Hematopoietic multipotent progenitor cell treated with erythropoietin and hydrocortisone succinate and interleukin-3 and kit ligand, for 6 days (in vitro differentiated cells): ENCODE measurements around the gene CACNB2.

ENCODE experiments used
- DNase-seq: peaks from one replicate; pipeline ENCODE4 v3.0.0-alpha.2; 2015

The CACNB2 gene

DNA sequence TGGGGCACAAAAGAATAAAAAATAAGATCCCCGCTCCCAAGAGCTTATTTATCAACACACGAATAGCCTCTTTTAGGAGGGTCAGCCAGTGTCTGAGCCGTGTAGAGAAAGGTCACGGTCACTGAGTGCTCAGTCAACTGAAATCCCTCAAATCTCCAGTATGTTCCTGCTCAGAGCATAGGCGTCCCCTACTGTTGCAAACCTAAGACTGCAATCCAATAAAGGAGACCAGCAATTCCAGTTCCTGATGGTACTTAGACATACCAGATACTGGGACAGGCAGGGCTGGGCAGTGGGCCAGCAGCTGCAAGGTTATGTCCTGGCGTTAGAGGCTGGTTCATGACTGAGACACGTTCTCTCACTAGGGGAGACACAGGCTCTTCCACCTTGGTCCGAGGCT, 93.6 kb downstream of the CACNB2 start:
- no peak for DNase-seq

DNA sequence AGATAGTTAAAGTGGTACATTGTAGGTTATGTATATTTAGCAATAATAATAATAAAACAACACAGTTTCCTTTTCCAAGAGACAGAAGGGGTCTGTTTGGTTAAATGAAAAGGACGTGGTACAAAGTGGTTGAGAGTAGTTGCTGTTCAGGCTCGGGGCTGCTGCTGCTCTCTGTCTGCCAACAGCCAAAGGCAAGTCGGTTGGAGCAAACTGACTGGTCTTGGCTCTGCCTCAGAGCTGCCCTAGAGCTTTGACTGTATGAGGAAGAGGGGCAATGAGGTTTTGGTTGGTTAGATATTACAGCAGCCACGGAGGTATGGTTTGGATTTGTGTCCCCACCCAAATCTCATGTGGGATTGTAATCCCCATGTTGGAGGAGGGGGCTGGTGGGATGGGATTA, 95.3 kb downstream of the CACNB2 start:
- DNase-seq, result no peak

DNA sequence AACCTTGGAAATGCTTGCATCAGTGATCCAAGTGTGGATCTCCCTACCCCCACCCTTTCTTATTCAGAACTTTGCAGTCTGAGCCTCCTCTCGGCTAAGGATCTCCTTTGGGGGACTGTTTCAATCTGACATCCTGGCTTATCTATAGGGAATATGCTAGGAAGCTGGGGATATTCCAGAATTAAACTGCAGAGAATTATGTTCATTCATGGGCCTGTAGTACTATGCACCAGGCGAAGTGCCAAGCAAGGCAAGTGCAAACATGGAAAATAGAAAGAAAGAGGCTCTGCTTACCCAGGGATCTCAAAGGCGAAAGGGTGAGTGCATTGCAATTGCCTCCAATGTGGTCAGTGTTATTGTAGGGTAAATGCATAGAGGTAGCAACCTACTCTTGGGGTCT, 96.5 kb downstream of the CACNB2 start:
- DNase-seq, result no peak

DNA sequence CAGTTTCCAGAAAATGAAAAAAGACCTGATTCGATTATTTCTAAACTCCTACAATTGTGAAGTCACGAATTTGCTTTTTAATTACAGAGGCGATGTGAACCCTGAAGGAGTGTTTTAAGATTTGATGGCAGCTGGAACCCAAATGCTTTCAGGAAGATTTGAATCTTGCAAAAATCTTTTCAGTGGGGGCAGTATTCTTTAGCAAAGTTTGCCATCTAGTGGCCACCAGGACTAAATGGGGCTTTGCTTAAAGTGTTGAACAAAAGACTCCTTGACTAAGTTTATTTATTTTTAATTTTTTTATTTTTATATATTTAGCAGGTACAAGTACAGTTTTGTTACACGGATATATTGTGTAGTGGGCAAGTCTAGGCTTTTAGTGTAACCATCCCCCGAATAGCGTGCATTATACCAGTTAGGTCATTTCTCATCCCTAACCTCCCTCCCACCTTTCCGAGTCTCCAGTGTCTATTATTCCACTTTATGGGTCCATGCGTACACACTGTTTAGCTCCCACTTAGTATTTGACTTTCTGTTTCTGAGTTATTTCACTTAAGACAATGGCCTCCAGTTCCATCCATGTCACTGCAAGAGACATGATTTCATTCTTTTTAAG, 98.8 kb downstream of the CACNB2 start:
- DNase-seq, result peak; percentile 68

DNA sequence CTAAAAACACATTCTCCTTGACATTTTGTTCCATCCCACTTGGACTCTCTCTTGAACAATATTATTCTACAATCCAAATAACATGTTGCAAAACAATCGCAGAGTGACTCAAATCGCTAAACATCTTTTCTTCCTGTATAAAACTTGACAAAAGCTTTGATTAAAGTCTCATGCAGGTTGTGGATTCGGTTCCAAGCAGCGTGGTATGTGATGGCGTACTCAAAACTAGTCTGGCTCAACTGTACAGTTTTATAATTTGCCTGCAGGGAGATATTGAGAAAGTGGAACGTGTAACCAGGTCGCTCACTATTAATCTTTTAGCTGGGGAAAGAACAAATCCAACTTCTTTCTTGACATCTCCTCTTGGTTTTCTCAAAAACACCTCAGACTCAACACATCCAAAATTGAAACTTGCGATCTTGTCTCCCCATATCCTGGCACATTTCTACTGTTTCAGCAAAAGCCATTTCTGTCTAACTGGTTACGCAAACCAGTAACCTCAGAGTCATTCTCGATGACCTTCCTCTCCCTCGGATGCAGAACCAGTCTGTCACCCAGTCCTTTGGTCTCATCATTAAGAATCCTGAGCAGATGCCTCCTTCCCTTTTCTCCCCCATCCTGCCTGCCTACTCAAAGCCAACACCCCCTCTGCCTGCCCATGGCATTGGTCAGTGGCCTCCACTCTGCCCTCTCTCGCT, 100.1 kb downstream of the CACNB2 start:
- DNase-seq, result no peak

DNA sequence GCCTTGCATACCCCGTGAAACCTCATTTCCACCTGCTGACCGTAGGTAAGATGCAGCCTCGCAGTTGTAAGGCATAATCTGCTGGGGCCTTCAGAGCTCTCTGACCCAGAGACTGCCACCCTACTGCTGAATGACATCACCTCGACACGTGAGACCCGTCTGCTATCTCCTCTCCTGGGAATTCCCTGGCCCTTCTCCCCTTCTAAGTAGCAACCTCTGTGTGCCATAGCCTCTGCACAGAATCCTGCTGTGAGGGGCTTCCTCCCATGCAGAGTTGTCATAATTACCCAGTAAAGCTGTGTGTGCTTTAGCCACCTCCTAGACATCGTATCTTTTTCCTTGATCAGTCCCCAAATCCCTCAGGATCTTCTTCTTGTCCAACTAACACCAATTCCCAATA, 106.7 kb downstream of the CACNB2 start:
- DNase-seq, result no peak

DNA sequence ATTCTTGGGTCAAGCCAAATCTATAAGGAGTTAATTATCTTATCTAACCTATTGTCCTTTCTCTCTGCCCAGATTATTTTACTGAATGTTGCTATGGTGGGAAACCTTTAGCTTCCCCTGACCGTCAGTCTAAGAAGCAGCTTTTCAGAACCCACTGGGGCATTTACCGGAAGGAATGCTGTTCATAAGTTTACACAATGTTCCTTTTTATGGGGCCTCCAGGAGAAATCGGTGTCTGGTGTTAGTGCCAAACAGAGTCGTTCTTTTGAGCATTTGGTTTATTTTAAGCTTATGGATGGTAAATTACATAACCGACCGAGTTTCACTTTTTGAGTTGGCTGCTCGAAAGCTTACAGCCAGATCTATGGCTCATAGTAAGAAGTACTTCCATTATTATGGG, 111.9 kb downstream of the CACNB2 start:
- DNase-seq, result no peak

DNA sequence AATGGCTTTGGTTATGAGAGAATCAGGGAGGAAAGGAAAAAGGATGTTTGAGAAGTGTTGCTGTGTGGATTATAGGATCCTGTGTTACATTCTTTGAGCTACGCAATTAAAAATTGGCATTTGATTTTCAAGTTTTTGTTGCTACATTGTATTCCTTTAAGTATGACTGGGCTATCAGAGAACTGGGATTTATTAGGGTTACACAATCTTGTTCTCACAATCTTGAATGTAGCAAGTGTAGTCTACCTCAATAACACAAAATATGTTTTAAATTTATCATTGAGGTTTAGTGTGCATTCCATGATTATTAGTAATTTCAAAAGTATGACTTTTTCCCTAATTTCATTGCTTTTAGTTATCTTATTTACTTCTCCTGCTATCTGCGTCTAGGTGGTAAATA, 113.9 kb downstream of the CACNB2 start:
- DNase-seq, result no peak

DNA sequence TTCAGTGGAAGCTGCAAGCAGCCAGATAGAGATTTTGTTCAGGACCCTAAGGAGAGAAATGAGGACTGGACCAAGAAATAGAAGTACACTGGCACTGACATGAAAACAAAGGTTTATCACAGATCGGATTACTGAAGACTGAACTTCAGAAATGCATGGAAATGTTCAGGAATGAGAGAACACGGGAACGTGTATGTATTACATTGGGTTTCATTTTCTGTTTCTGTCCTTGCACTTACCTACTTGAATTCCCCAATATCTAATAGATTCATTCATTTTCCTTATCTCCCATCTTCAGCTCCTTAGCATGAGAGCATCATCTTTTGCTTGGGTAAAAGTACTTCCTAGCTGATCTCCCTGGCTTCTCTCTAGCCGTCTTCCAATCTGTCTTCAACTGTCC, 114.5 kb downstream of the CACNB2 start:
- DNase-seq, result no peak

DNA sequence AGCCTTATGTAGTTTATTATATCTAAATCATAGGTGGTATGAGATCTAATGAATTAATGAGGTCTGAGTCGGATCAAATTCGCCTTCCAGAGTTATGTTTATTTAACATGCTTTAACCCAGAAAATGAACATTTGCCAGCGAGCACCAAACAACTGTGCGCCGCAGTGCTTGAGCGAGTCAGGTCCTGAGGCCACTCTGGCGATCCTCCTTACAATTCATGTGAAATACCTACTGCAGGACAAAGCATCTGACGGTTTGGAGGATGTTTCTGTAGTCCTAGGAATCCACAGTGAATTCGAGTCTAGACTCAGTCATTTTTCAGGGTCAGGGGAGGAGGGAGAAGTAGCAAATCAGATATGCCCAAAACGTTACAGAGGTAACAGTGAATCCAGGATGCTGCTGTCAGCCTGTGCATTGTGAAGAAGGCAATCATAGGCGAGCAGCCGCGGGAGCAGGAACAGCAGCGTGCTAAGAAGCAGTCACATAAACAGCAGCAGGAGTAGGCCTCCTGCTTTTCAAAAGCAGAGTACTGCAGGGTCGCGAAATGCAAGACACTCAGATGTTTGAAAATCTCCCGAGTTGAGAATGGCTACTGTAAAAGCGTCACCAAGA, 120.2 kb downstream of the CACNB2 start:
- no peak for DNase-seq

DNA sequence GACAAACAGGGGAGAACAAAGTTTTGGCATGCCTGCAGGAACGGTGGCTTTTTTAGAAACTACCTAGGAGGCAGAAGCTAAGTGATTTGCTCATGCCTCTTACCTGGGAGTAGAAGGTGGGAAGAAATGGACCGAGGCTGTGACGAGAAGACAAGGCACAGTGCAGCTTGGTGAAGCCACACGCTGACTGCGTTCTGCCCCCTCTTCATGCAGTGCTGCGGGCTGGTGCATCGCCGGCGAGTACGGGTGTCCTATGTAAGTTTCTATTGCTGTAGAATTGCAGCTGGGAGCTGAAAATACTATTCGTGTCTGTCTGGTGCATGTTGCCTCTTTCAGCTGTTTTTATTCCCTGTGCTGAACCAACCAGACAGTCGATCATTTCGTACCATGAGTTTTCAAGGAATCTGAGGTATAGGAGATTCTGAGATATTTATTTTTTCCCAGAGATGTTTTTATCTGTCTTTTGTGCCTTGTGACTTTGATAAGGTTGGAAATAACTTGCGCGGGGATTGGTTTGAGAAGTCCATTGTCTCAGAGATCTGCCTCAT, 120.9 kb downstream of the CACNB2 start:
- no peak for DNase-seq

DNA sequence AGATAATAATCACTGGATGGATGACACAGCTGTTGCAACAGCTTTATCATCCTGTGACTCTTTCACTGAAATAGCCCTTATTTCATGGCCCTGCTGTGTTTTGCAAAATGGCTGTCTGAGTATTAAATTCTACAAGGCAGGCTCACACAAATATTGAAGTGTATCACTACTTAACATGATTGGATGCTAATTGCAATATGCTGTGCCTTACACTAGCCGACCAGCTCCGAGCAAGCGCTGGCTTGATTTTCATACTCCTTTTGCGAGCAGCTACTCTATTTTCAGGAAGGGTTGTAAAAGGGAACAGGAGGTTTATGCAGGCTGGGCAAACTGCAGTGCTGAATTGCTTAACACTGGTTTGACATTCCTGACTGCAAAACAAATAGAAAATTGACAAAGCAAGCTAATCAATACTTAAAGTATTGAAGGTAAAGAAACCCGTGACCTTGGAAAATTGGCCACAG, 121.6 kb downstream of the CACNB2 start:
- peak; percentile 2 for DNase-seq

DNA sequence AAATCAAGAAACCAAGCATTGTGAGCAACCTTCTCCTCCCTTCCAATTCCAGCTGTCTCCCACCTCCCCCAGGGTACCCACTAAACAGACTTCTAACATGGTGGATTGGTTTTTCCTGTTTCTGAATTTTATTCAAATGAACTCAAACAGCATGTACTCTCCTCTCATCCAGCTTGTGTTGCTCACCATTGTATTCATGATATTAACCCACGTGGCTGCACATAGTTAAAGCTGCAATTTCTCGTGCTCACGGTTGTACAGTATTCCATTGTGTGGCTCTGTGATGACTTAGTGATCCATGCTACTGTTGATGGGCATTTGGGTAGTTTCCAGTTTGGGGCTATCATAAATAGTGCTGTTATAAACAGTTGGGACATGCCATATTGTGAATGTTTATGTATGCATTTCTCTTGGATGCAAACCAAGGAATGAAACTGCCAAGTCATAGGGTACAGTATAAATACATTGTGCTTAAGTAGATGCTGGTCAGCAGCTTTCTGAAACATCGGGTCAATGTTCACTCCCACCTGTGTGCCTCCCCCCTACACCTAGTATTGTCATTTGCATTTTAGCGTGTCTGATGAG, 124.3 kb downstream of the CACNB2 start:
- no peak for DNase-seq

DNA sequence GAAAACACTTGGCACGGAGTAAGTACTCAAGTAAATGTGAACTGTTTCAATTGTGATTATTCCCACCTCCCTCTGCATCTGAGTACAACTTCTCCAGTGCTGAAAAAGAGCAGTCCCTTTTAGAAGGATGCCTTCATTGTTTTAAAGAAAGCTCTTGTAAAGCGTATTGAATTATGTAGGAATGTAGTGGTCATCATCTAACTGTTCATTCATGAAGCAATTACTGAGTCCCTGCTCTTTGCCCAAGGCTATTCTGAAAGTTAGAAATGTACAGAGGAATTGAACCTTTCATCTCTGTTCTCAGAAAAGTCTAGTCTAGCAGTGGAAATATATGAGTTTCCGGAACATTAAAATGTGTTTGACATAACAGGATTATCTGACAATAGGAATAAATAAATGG, 127.8 kb downstream of the CACNB2 start:
- no peak for DNase-seq

DNA sequence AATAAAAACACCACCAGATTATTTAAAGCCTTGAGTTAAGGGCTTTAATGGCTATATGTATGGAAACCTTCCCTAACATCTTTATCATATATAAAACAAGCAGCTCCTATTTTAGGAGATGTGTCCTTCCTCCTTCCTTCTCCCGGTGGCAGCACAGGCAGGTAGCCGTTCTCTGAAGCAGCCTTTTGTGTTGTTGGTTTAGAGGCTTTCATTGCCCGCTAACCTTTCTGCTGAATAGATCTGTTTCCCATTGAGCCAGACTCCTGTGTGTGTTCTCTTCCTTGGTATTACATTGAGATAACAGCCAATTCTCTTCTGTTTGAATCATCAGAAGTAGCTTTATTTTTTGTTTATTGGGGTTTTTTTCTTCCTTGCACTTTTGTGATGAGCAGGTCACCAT, 131.3 kb downstream of the CACNB2 start:
- DNase-seq, result no peak

DNA sequence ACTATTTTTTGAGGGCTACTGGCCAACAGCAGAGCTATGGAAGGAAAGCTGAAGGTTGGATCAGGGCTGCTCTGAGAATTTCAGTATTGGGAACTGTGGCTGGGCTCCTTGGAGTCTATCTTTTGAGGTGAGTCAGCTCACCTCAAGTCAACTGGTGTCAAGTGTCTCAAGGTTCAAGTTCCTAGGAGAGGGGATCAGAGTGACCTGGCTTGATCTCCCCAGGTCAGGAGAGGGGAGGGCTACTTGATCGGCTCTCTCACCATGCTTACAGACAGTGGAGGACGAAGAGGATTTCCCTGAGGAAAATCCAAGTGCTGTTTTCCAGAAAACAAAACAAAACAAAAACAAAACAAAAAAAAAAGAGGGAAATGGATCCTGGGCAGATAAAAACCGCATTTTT, 132.8 kb downstream of the CACNB2 start:
- DNase-seq, result no peak

DNA sequence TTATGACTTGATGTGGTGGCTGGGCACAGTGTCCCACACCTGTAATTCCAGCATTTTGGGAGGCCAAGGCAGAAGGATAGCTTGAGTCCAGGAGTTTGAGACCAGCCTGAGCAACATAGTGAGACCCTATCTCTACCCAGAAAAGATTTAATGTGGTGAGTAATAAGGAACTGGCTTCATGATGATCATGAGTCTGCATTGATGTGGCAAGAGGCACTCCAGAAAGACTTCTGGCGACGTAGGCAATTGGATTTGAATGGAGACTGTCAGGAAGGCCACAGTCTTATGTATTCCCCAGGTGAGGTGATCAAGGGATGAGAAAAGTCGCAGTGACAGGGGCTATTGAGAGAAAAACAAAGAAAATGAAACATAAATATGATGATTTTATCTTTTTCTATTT, 138.0 kb downstream of the CACNB2 start:
- DNase-seq, result no peak

DNA sequence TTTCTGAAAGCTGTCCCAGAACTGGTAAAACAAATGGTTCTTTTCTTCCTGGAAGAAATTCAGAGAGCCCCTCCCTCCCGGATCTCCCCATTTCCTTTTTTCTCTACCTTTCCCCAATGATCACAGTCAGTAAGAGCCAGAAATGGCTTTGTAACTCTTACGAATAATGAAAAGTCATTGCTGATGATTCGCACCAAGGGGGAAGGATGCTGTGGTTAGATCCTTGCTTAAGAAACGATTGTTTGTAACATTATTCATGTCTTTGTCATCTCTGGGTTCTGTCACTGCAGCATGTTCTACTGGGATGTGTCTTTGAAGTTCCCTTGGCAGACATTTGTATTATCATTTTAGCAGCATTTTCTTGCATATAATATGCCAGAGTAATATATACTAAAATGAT, 138.9 kb downstream of the CACNB2 start:
- DNase-seq, result peak; percentile 59

DNA sequence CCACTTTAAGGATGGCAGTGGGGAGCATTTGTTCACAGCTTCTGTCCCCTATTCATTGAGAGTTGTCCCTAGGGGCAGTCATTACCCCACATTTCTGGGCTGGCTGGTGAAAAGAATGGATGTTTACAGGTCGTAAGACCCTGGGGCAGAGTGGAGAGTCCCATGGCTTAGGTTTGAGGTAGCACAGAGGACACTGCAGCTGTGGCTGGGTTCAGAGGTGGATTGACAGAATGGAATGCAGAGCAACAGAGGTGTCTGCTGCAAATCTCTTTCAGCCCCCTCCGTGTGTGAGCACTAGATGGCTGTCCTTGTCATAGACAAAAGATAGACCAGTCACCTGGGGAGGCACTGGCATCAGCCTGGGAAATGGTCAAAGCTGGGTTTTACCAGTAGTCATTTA, 141.9 kb downstream of the CACNB2 start:
- DNase-seq, result no peak

DNA sequence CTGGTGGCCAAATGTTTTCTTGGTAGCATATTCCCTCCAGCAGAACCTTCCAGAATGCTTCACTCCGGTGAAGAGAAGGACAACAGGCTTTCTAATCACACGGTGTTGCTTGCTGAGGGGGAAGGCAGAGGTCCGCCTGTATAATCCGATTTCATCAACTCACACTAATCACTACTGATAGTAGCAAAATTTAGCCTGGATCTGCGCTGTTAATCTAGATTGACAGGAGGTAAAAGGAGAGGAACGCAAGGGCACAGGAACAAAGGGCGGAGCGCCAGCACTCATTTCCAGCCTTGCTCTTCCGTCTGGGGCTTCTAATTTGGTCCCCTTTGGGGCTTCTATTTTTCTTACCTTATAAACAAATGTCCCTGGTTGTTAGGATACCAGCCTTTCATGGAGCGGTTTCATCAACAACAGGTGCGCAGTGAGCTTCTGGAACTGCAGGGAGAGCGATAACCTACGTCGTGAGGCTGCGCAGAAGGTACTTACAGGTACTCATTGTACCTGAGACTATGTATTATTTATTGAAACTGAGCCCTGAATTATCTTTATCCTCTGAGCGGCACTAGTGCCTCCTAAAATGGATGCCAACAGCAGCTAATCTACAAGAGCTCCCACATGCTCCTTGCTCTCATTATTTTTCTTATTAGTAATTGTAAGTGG, 150.6 kb downstream of the CACNB2 start:
- DNase-seq, result no peak

DNA sequence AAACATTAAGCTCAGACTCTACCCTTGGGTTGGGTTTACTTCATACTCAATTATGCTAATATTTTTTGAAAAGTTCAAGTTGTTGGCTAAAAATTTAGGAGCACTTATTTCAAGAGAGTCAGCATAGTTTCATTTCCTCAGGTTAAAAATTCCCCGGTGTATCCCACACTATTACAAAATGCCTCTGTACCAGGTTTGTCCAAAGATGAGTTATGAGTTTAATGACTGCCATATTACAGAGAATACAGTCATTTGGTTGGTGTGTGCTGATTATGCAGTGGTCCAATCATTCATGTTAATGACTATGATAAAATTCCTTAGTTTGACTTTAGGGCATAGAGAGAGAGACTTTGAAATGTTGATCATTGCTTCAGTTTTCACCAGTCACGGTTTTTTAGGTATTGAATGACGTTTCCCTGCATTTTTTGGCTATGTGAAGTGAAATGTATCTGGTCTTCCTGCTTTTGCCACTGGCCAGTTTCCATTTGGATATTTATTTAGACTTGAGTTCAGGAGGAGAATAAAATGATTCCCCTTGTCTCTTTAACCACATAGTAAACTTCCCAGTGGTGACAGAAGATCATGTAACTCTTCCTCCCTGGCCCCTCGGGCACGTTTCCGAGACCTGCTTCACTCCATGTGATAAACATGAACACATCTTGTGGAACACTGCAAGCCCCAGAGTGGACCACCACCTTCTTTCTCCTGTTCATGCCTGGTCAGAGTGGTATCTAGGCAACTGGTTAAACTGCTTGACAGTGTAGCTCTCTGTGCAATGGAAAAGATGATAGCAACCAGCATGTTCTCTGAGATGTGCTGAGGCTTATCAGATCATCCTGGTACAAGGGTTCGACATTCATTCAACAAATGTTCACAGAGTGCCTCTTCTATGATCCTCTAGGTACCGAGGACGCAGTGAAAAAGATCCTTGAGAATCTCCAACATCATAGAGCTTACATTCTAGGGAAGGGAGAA, 153.6 kb downstream of the CACNB2 start:
- DNase-seq, result no peak

DNA sequence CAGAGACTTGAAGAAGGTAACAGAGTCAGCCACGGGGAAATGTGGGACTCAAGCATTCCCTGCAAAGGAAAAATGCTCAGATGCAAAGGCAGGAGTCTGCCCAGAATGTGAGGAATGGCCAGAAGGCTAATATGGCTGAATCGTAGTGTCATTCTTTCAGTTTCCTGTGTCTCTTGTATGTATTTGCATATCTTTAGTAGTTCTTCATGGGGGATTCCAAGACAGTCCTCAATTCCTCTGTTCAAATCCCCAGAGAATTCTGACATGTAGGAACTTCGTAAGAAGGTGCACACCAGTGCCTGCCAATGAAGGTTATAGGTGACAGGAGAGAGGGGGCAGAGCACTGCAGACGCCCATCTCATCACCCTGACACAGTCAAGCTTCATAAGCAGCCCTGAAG, 154.4 kb downstream of the CACNB2 start:
- DNase-seq, result no peak
